ENCODE results near the gene CNNM3.

Gene CNNM3

GRCh38 chr2:96878796-96879544 lies 62.9 kb downstream of the CNNM3 start:
- no peaks in the 10 kb centered on the region for H4K20me1 ChIP-seq (ENCODE audit: low read depth, low read length)
- no peaks in the 10 kb centered on the region for H3K9me2 ChIP-seq (replicated peaks; ENCODE audit: insufficient read depth, low read length)
- H3K4me2 ChIP-seq (ENCODE audit: low read depth, low read length, poor library complexity, severe bottlenecking) = no peak overlapping the region
- H3K27ac ChIP-seq (ENCODE audit: low read depth, low read length) = no peak overlapping the region
- H3K79me2 ChIP-seq (ENCODE audit: insufficient read depth, low read length) = no peaks in the 10 kb centered on the region
- TF ChIP-seq CTCF (IDR thresholded peaks at IDR 0.05; ENCODE audit: insufficient read depth, low read length, poor library complexity, severe bottlenecking) (no peak), EZH2phosphoT487 (conservative IDR thresholded peaks at IDR 0.05; ENCODE audit: low read length) (no peak)
- no peak overlapping the region for H3K4me3 ChIP-seq (ENCODE audit: insufficient read depth, low read length, poor library complexity, severe bottlenecking)
- no peaks in the 10 kb centered on the region for H3F3A ChIP-seq (ENCODE audit: insufficient read depth)
- no peak overlapping the region for H2AFZ ChIP-seq (ENCODE audit: low read depth, low read length, severe bottlenecking)
- no peaks in the 10 kb centered on the region for H3K36me3 ChIP-seq (ENCODE audit: low read length)
- H3K27me3 ChIP-seq (ENCODE audit: low read length) = no peaks in the 10 kb centered on the region
- H3K9me3 ChIP-seq (ENCODE audit: insufficient read depth, low read length) = no peaks in the 10 kb centered on the region
- H3K9ac ChIP-seq (ENCODE audit: low read length) = no peak overlapping the region

DNA sequence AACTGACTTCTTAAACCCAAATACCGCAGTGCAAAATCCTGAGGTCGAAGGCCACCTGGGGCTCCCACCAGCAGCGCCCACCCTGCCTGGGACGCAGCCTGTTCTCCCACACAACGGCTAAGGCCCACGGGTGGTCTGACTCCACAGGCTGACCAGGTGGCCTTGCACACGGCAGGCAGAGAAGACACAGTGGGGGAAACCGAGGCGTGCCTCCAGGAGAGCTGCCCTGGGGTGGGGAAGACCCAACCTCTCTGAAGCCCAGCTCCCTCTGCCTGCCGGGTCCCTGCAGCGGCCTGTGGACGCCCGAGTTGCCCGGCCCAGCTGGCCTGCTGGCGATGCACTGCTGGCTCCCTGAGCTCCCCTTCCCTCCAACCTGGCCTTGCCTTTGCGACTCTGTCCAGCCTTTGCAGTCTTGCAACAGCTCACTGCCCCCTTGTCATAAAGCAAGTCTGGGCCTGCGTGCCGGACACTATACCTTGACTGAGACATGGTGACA lies 63.5 kb downstream of the CNNM3 start:
- no peaks in the 10 kb centered on the region for H3K27me3 ChIP-seq (ENCODE audit: low read length)
- H3K27ac ChIP-seq (ENCODE audit: low read depth, low read length) = no peak overlapping the region

DNA sequence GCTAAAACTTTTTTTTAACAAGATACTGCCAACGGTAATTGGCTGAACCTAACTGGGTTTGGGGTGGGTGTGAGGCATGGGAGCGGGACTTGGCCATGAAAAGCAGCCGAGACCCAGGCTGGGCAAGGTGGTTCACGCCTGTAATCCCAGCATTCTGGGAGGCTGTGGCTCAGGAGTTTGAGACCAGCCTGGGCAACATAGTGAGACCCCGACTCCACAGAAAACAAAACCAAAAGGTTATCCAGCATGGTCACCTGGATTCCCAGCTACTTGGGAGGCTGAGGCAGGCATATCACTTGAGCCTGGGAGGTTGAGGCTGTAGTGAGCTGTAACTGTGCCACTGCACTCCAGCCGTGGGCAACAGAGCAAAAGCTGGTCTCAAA lies 64.8 kb downstream of the CNNM3 start:
- no peaks in the 10 kb centered on the region for H3K79me2 ChIP-seq (ENCODE audit: insufficient read depth, low read length)
- H3K36me3 ChIP-seq (ENCODE audit: low read length) = no peaks in the 10 kb centered on the region
- no peak overlapping the region for H3K9ac ChIP-seq (ENCODE audit: low read length)
- H3K27ac ChIP-seq (ENCODE audit: low read depth, low read length) = no peak overlapping the region
- no peak overlapping the region for H3K4me2 ChIP-seq (ENCODE audit: low read depth, low read length, poor library complexity, severe bottlenecking)
- TF ChIP-seq EZH2phosphoT487 (conservative IDR thresholded peaks at IDR 0.05; ENCODE audit: low read length) (no peak), CTCF (IDR thresholded peaks at IDR 0.05; ENCODE audit: insufficient read depth, low read length, poor library complexity, severe bottlenecking) (no peak)
- no peak overlapping the region for H3K4me3 ChIP-seq (ENCODE audit: insufficient read depth, low read length, poor library complexity, severe bottlenecking)
- H4K20me1 ChIP-seq (ENCODE audit: low read depth, low read length) = no peaks in the 10 kb centered on the region
- no peaks in the 10 kb centered on the region for H3K27me3 ChIP-seq (ENCODE audit: low read length)
- no peaks in the 10 kb centered on the region for H3K9me2 ChIP-seq (replicated peaks; ENCODE audit: insufficient read depth, low read length)
- no peaks in the 10 kb centered on the region for H3F3A ChIP-seq (ENCODE audit: insufficient read depth)
- no peak overlapping the region for H2AFZ ChIP-seq (ENCODE audit: low read depth, low read length, severe bottlenecking)
- no peaks in the 10 kb centered on the region for H3K9me3 ChIP-seq (ENCODE audit: insufficient read depth, low read length)

More for the DNA sequence above, 63.5 kb downstream of the CNNM3 start:
- TF ChIP-seq CTCF (IDR thresholded peaks at IDR 0.05; ENCODE audit: insufficient read depth, low read length, poor library complexity, severe bottlenecking) = no peak
- no peak for TF ChIP-seq EZH2phosphoT487 (conservative IDR thresholded peaks at IDR 0.05; ENCODE audit: low read length)
- Histone ChIP-seq H3K4me3 (ENCODE audit: insufficient read depth, low read length, poor library complexity, severe bottlenecking) (no peak overlapping the region), H3K36me3 (ENCODE audit: low read length) (no peaks in the 10 kb centered on the region), H2AFZ (ENCODE audit: low read depth, low read length, severe bottlenecking) (no peak overlapping the region), H3K9me2 (replicated peaks; ENCODE audit: insufficient read depth, low read length) (no peaks in the 10 kb centered on the region), H4K20me1 (ENCODE audit: low read depth, low read length) (no peaks in the 10 kb centered on the region), H3K4me2 (ENCODE audit: low read depth, low read length, poor library complexity, severe bottlenecking) (no peak overlapping the region), H3K9me3 (ENCODE audit: insufficient read depth, low read length) (no peaks in the 10 kb centered on the region), H3F3A (ENCODE audit: insufficient read depth) (no peaks in the 10 kb centered on the region), H3K9ac (ENCODE audit: low read length) (no peak overlapping the region), H3K79me2 (ENCODE audit: insufficient read depth, low read length) (no peaks in the 10 kb centered on the region)
